Testis (tissue), 2 donors: ENCODE results near the gene ATP1B2.

Source experiments
- POLR2A ChIP-seq: fragments of 450-650 bp; IDR thresholded peaks from one replicate; pipeline ENCODE4 v1.6.1; 2017; ENCODE audit warnings: antibody characterized with exemption, mild to moderate bottlenecking, moderate library complexity
- TF ChIP-seq, protein P1 (sequence below), 3 experiments: fragments of 450-650 bp in 2 of 3; fragments of 200-600 bp in 1 of 3; sonication (generic) in 1 of 3; IDR thresholded peaks; one replicate each; pipeline ENCODE4 v1.5.1; 2016 to 2019; ENCODE audit warnings: antibody characterized with exemption in 3 of 3, mild to moderate bottlenecking in 2 of 3, moderate library complexity in 1 of 3

DNA sequence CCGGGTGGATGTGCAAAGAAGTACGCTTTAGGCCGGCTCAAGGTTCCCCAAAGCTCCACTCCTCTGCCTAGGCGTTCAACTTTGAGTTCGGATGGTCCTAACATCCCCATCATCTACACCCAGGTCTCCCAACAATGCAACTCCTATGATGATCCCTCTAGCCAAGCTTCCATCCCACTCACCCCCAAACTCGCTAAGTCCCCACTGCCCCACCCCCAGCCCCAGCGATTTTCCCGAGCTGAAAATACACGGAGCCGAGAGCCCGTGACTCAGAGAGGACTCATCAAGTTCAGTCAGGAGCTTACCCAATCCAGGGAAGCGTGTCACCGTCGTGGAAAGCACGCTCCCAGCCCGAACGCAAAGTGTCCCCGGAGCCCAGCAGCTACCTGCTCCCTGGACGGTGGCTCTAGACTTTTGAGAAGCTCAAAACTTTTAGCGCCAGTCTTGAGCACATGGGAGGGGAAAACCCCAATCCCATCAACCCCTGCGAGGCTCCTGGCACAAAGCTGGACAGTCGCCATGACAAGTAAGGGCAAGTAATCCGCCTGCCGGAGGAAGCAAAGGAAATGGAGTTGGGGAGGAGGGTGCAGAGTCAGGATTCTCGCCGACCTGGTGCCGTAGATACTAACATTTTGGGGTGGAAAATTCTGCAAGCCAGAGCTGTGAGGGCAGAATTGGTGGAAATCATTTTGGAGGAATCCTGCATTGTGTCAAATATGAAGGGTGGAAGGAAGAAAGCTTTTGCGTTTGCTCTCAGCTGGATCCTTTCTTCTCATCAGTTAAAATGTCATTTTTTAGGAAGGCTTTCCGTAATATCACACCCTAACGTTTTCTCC lies 36.6 kb downstream of the ATP1B2 start, which contains the start of gene TP53:
- TF ChIP-seq, protein P1, sequence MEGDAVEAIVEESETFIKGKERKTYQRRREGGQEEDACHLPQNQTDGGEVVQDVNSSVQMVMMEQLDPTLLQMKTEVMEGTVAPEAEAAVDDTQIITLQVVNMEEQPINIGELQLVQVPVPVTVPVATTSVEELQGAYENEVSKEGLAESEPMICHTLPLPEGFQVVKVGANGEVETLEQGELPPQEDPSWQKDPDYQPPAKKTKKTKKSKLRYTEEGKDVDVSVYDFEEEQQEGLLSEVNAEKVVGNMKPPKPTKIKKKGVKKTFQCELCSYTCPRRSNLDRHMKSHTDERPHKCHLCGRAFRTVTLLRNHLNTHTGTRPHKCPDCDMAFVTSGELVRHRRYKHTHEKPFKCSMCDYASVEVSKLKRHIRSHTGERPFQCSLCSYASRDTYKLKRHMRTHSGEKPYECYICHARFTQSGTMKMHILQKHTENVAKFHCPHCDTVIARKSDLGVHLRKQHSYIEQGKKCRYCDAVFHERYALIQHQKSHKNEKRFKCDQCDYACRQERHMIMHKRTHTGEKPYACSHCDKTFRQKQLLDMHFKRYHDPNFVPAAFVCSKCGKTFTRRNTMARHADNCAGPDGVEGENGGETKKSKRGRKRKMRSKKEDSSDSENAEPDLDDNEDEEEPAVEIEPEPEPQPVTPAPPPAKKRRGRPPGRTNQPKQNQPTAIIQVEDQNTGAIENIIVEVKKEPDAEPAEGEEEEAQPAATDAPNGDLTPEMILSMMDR (IDR thresholded peaks at IDR 0.05), result peak in 2 of 3 experiments; percentile 30 to 43
- TF ChIP-seq POLR2A, result peak; percentile 8
